ENCODE data around the gene DIP2B.

The DIP2B gene

DNA sequence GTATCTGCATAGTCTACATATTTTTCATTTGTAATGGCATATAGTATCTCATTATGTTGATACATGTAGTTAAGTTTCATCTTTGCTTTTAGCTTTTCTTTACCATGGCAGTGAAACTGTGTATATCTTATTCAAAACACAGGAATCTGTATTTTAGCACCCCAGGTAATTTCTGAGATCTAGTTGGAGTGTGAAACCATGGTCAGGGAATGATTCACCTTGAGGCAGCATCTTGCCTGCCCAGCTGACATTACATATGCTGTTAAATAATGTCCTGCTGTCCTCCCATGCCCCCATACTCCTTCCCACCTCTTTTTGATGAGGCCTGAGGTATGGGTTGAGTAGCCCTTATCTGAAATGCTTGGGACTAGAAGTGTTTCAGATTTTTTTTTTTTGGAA, 133.7 kb downstream of the DIP2B start:
- no peak for DNase-seq (ENCODE audit: low read depth)

DNA sequence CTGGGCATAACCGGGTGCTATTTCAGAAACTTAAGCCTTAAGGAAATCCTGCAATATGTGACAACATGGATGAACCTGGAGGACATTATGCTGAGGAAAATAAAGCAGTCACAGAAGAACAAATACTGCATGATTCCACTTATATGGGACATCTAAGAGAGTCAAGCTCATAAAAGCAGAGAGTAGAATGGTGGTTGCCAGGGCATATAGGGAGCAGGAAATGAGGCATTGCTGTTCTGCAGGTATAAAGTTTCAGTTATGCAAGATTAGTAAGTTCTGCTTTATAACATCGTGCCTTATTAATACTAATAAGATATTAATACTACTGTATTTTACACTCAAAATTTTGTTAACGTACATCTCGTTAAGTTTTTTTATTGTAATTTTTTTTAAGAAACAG, 134.9 kb downstream of the DIP2B start:
- no peak for DNase-seq (ENCODE audit: low read depth)

DNA sequence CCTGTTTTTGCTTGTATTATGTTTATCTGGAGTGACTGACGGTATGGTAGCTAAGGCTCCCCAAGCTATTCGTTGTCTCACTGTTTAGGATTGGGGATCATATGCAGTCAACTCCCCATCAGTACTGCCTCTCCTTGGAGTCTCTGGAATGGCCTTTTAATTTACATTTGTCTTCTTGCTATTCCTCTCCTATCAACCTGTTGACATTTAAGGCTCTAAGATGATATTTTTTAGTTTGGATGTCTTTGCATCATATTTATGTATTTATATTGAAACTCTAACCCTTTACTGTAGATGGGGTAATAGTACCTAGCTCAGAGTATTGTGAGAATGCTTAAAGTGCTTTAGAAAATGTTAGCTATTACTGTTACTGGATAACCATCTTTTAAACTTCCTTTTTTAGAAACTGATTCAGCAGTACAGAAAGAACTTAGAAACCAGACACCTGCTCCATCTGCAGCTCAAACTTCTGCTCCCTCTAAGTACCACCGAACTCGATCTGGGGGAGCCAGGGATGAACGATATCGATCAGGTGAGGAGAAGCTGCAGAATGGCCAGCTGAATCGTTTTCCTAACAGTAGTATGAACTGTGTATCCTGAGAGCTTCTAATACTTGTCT, 135.6 kb downstream of the DIP2B start:
- no peak for DNase-seq (ENCODE audit: low read depth)

GRCh38 chr12:50641566-50641965, 136.8 kb downstream of the DIP2B start:
- DNase-seq (ENCODE audit: low read depth), result no peak

DNA sequence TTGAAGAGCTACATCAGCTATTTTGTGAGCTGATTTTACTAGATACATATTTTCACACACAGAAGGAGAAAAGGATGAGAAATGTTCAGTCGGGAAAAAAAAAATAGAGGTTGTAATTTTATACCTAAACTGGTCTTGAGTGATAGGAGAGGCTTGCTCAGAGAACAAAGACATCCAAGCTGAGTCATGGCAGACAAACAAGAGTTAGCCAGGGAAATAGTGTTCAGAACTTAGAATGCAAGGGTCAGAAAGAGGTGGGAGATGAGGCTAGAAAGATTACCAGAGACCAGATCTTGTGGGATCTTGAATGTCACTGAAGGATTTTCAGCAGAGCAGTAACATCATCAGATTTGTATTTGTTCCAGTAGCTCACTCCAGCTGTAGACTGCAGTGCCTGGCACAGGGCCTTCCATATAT, 137.3 kb downstream of the DIP2B start:
- DNase-seq (ENCODE audit: low read depth), result no peak

DNA sequence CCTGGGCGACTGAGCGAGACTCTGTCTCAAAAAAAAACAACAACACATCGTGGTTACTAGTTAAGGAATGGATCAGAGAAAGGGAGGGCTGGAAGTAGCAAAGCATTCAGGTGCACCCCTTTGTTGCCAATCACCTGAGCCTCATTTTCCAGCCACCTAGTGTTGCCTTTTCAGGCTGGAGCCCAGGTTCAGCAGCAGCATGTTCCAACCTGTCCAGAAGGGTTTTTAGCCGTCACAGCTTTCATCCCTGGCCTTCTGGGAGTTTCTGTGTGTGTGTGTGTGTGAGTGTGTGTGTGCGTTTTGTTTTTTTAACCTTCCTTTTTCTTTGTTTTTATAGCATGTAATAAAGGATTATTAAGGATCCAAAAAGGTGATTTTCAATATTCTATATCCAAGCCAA, 138.0 kb downstream of the DIP2B start:
- no peak for DNase-seq (ENCODE audit: low read depth)

- DNase-seq (ENCODE audit: low read depth), result no peak
Measured at GRCh38 chr12:50647031-50647430, 142.2 kb downstream of the DIP2B start.

- no peak for DNase-seq (ENCODE audit: low read depth)
Measured at GRCh38 chr12:50647479-50647878, 142.7 kb downstream of the DIP2B start.

GRCh38 chr12:50650285-50650684, 145.5 kb downstream of the DIP2B start:
- no peak for DNase-seq (ENCODE audit: low read depth)

GRCh38 chr12:50655374-50655921, 150.7 kb downstream of the DIP2B start:
- DNase-seq (ENCODE audit: low read depth), result no peak

DNA sequence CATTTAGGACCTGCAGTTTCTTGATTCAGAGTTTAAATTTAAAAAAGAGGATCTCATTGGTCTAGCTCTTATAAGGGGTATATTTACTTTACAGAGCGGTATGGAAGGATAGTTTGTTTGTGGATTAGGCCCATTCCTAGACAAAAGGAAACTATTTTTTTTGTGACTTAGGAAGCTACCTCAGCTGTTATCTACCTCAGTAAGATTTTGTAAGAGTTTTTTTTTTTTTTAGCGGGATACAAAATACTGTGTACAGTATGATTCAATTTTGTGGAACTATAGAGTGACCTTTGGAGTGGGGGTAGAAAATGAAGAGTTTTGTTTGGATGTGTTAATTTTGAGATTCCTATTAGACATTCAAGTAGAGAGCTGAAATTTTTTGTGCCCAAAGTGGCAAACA, 154.5 kb downstream of the DIP2B start:
- no peak for DNase-seq (ENCODE audit: low read depth)

GRCh38 chr12:50659690-50660424, 155.1 kb downstream of the DIP2B start:
- no peak for DNase-seq (ENCODE audit: low read depth)

- DNase-seq (ENCODE audit: low read depth), result no peak
Measured at GRCh38 chr12:50660425-50660822, 155.6 kb downstream of the DIP2B start.

- DNase-seq (ENCODE audit: low read depth), result no peak
Measured at GRCh38 chr12:50661300-50662115, 156.7 kb downstream of the DIP2B start.

DNA sequence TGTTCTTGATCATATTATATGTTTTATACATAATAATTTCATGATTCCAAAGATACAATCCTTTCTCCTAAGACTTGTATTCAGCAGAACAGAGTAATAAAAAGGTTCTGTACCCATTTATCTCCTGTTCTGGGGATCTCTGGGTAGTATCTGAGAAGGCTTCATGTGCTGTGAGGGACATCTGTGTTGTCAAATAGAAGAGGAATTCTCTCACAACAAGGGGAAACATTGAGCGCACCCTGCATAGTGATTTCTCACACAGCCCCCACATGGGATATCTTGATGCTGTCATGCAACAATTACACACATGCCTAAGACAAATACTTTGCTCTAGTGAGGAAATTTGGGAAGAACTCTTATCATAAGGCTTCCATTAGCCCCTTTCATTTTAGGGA, 157.3 kb downstream of the DIP2B start:
- no peak for DNase-seq (ENCODE audit: low read depth)

GRCh38 chr12:50665170-50665569, 160.4 kb downstream of the DIP2B start:
- DNase-seq (ENCODE audit: low read depth), result no peak

GRCh38 chr12:50665609-50666008, 160.8 kb downstream of the DIP2B start:
- DNase-seq (ENCODE audit: low read depth), result no peak

GRCh38 chr12:50666023-50666422, 161.2 kb downstream of the DIP2B start:
- no peak for DNase-seq (ENCODE audit: low read depth)

DNA sequence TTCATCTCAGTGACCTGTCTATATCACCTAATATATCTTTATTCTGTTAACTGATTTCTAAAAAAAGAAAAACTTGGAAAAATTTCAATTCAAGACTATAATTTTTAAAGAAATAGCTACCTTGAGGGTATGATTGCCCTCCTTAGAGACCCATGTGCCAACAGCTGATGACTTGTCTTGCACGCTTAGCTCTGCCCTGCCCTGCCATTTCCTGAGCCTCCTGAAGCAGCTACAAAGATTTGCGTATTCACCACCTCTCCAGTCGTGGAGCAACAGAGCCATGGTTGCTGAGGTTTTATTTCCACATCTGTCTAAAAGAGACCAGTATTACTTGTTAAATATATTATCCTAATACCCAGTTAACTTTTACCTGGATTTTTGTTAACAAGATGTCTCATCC, 167.4 kb downstream of the DIP2B start:
- DNase-seq (ENCODE audit: low read depth), result no peak

DNA sequence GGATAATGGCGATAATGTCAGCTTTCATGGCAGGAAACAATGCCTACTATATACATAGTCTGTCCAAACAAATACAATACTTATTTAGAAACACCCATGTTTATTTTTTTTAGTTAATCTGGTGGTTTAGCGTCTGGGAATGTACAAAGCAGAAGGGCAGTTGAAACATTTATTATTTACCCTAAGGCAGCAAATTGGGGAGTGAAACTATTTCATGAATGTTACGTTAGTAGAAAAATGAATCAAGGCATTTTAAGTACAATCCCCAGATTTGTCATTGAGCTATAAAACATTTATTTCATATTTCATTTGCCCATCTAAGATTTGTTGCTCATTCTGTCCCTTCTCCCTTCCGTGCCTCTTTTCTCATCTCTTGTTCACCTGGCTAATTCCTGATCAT, 172.0 kb downstream of the DIP2B start:
- DNase-seq (ENCODE audit: low read depth), result no peak

GRCh38 chr12:50677858-50678257, 173.1 kb downstream of the DIP2B start:
- no peak for DNase-seq (ENCODE audit: low read depth)

DNA sequence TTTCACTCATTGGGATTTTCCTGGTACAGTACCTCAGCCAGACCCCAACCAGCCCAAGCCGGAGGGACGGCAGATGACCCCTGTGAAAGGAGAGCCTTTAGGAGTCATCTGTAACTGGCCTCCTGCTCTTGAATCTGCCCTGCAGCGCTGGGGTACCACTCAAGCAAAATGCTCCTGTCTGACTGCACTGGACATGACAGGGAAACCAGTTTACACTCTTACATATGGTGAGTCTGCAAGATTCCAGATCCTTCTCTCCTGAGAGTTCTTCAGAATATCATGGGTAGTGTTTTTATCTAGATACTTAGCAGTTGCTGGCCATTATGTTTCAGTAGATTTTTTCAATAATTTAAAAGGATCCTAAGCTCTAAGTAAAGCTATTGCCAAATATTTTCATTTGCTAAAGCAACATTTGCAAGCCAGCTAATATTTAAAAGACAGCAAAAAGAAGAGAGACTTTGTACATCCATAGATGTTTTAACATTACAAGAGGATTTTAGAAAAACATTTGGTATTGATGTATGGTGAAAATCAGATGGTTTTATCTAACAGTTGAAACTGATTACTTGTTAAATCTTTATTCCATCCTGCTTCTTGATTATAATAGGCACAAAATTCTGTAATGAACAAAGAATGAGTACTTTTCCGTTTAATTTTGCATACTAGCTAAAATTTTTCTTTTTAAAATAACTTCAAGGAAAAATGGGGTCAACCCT, 174.0 kb downstream of the DIP2B start:
- DNase-seq (ENCODE audit: low read depth), result no peak

Data from activated T-helper 9 cell treated with anti-CD3 and anti-CD28 coated beads, Interleukin-2, amount 50 U/mL, for 16 hours (primary cell).